Bronchial epithelial cell (primary cell): ENCODE data around the gene CFAP410. TPM values are rescaled to one million over a fixed set of nuclear protein-coding genes. Genes with fewer than 3 reads are reported as not detected.

ENCODE experiments used
- DNase-seq: peaks from one replicate; pipeline ENCODE4 v3.0.0-alpha.2; 2010; ENCODE audit warnings: low read depth
- FAIRE-seq: peaks from 2 replicates; lab custom pipeline; 2011; peaks lifted over from hg19 to GRCh38; lab: Jason Lieb, UNC
- H3K27me3 ChIP-seq: 2 replicates; pipeline ENCODE4 v1.5.1; 2011; ENCODE audit warnings: low read length; ENCODE audit not compliant: control insufficient read depth, insufficient read depth
- H3K36me3 ChIP-seq: 2 replicates; pipeline ENCODE4 v1.5.1; 2011; ENCODE audit warnings: low read length; ENCODE audit not compliant: control insufficient read depth, insufficient read depth
- H3K4me3 ChIP-seq: 2 replicates; pipeline ENCODE4 v1.5.1; 2011; ENCODE audit warnings: mild to moderate bottlenecking, low read depth, low read length, control low read depth
- total RNA-seq: library from RNA; depleted of rRNA; stranded (reverse); fragments of >200 nt; gene quantifications from 2 replicates; pipeline ENCODE4 v1.2.1, GENCODE V29; 2014
- TF ChIP-seq, protein P1 (sequence below): IDR thresholded peaks from 2 replicates; pipeline ENCODE4 v1.5.1; 2011; ENCODE audit warnings: mild to moderate bottlenecking, moderate library complexity, low read length, control low read depth, inconsistent platforms; ENCODE audit not compliant: insufficient read depth, severe bottlenecking

The CFAP410 gene
- total RNA-seq, 1 donor from 2014 or later, result 6.1 TPM

DNA sequence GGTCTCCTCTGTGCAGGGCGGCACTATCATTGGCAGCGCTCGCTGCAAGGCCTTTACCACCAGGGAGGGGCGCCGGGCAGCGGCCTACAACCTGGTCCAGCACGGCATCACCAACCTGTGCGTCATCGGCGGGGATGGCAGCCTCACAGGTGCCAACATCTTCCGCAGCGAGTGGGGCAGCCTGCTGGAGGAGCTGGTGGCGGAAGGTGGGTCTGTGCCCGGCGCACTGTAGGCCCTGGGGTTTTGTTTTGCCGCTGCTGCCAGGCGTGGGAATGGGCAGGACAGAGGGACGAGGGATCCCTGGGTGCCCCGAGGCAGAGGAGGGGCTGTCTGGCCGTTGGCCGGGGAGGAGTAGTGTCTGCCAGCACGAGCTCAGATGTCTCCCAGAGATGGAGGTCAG, 27.1 kb downstream of the CFAP410 start:
- peaks cover 42% of the 10 kb centered on the region for H3K36me3 ChIP-seq
- FAIRE-seq, result no peak
- H3K4me3 ChIP-seq, result no peak overlapping the region
- H3K27me3 ChIP-seq, result no peaks in the 10 kb centered on the region
- no peak for DNase-seq
- TF ChIP-seq, protein P1, sequence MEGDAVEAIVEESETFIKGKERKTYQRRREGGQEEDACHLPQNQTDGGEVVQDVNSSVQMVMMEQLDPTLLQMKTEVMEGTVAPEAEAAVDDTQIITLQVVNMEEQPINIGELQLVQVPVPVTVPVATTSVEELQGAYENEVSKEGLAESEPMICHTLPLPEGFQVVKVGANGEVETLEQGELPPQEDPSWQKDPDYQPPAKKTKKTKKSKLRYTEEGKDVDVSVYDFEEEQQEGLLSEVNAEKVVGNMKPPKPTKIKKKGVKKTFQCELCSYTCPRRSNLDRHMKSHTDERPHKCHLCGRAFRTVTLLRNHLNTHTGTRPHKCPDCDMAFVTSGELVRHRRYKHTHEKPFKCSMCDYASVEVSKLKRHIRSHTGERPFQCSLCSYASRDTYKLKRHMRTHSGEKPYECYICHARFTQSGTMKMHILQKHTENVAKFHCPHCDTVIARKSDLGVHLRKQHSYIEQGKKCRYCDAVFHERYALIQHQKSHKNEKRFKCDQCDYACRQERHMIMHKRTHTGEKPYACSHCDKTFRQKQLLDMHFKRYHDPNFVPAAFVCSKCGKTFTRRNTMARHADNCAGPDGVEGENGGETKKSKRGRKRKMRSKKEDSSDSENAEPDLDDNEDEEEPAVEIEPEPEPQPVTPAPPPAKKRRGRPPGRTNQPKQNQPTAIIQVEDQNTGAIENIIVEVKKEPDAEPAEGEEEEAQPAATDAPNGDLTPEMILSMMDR, result no peak

DNA sequence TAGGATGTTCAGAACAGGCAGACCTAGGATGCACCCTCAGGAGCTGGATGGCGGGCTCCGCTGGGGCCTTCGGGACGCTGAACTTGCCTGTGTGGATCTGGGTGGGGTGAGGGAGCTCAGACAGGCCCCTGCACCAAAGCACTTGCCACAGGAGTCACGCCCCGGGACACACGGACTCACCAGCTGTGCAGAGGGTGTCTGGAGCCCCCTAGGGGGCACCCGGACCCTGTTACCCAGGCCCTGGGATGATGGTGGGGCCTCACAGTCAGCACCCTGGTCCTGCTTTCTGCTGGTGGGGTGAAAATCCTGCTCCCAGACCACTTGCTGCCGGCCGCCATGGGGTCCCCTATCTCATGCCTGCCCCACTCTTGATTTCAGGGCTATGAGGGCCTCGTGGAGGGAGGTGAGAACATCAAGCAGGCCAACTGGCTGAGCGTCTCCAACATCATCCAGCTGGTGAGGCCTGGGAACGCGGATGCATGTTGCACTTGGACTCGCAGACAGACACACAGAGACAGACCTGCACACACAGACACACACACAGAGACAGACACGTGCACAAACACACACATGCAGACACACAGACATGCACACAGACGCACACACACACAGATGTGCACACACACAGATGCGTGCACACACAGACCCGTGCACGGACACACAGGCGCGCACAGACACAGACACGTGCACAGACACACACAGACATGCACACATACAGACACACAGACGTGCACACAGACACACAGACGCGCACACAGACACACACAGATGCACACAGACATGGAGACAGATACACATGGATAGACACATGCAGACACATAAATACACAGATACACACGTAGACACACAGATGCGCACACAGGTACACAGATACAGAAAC, 28.3 kb downstream of the CFAP410 start:
- peaks cover 43% of the 10 kb centered on the region for H3K36me3 ChIP-seq
- no peak overlapping the region for H3K4me3 ChIP-seq
- H3K27me3 ChIP-seq, result no peaks in the 10 kb centered on the region
- DNase-seq (no peak), FAIRE-seq (peak; percentile 91)
- TF ChIP-seq, protein P1, result no peak

DNA sequence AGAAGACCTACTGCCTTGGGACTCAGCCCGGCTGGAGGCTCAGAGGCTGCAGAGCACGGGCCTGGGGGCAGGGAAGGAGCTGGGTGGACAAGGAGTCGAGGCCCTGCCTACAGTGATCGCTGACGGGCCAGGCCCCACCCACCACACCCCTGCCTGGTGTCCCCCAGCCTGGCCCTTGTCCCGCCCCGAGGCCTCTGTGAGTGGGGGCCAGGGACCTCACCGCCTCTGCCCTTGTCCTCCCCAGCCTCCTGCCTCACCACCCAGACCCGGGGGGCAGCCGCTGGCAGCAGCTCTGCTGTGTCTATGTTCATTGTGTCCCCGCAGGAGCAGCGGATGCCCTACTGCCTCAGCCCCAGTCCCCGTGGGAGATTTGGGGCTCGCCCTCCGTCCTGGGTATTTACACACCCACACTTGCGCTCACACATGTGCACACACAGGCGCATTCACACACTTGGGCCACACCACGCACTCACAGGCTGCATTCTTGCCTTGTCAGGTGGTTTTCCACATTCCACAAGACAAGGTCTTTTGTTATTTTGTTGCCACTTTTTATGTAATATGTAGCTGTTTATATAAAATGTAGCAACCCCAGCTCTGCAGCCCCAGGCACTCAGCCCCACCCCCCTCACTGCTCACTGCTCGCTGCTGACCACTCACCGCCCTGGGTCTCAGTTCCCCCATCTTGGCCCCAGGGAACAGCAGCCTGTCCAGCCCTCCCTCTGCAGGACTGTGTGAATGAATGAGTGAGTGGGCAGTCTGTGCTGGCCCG, 32.1 kb downstream of the CFAP410 start:
- no peak overlapping the region for H3K4me3 ChIP-seq
- DNase-seq, result no peak
- FAIRE-seq, result no peak
- no peaks in the 10 kb centered on the region for H3K27me3 ChIP-seq
- TF ChIP-seq, protein P1, result no peak
- H3K36me3 ChIP-seq, result peaks cover 24% of the 10 kb centered on the region

DNA sequence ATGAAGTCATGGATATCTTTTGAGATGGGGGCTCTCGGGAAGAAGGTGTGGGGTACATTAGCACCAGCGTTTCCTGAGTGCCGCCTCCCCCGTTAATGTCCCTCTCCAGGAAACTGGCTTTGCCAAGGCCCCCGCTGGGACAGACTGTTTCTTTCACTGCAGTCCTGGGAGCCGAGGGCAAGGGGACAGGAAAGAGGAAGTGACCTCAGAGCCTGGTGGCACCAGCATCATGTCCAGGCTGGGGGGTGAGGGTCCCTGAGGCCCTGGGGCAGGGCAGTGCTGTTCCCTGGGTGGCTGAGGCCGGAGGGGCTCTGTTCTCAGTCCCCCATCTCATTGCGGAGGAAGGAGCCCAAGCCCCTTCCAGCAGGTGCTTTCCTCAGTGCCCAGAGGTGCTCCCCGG, 33.5 kb downstream of the CFAP410 start:
- no peak for FAIRE-seq
- TF ChIP-seq, protein P1, result no peak
- Histone ChIP-seq H3K27me3 (no peaks in the 10 kb centered on the region), H3K36me3 (peaks cover 15% of the 10 kb centered on the region), H3K4me3 (no peak overlapping the region)
- no peak for DNase-seq

DNA sequence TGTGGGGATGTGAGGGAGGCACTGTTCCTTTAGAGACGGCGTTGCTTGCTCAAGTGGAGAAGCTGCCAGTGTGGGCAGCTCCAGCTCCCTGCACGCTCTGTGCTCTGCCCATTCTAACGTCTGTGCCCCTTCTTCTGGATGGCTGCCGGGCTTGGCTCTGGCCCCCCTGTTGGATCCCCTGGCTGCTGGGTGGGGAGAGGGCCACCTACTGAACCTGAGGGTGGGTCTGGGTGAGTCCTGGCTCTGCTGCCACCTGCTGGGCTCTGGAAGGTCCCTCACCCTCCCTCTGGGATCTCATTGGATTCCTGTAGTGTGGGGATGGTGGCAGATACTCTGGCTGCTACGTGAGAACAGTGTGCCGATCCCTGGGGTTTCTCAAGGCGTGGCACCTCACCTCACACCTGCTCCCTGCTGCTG, 34.3 kb downstream of the CFAP410 start:
- Histone ChIP-seq H3K36me3 (peaks cover 12% of the 10 kb centered on the region), H3K4me3 (no peak overlapping the region), H3K27me3 (no peaks in the 10 kb centered on the region)
- DNase-seq (peak; percentile 8), FAIRE-seq (no peak)
- TF ChIP-seq, protein P1, result peak; percentile 71
